ENCODE data around the gene UBE2V1.
"Not testable (repeated sequence)": the region's sequence is repeated elsewhere in the genome, so short reads cannot be mapped to it uniquely, and the experiment has no call there.

The UBE2V1 gene

GRCh38 chr20:50112512-50113419 lies at the start of gene UBE2V1:
TSS of gene UBE2V1 (minus strand) at chr20:50113150. CDS start at chr20:50113128, 22 bp downstream.
- DNase-seq, result peak; percentile 82

GRCh38 chr20:50161494-50161893 lies 48.5 kb upstream of the UBE2V1 start:
- DNase-seq, result not testable (repeated sequence)

- DNase-seq, result peak; percentile 76
These were observed 40.8 kb upstream of the UBE2V1 start, which contains the start of gene PEDS1 for GRCh38 chr20:50153500-50154377. TSS of gene PEDS1 (minus strand) at chr20:50153723. CDS start at chr20:50153637, 86 bp downstream.

GRCh38 chr20:50153153-50153499 lies 40.2 kb upstream of the UBE2V1 start:
- DNase-seq, result no peak

DNA sequence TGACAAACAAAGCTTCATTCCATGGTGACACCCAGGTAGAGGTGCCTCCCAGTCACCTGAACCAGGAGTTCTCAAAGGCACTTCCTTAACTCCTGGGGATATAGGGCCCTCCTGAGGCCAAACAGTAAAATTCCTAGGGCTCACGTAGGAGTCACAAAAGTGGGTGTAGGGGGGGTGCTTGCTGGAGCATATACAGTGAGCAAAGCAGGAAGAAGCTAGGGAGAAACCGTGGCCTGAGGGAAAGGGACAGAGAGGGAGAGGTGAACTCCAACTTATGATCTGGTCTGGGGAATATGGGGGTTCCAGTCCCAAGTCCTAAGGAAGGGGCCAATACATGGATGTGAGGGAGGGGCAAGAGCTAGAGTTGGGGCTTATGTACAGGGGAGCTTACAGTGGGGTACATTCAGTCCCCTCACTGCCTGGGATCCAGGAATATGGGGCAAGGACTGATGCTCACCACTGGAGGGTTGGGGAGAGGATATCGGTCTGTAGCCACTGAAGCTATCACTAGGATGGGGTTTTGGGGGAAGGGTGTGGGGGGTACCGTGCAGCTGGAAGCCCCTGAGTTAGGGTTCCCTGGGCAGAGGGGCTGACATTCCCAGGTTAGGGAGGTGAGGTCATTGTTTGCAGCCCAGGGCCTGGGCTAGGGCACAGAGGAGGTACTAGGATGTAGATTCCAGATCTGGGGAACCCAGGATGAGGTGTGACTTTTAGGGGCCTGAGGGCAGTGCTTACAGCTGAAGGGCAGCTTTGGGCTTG lies 39.6 kb upstream of the UBE2V1 start:
- DNase-seq, result no peak

DNA sequence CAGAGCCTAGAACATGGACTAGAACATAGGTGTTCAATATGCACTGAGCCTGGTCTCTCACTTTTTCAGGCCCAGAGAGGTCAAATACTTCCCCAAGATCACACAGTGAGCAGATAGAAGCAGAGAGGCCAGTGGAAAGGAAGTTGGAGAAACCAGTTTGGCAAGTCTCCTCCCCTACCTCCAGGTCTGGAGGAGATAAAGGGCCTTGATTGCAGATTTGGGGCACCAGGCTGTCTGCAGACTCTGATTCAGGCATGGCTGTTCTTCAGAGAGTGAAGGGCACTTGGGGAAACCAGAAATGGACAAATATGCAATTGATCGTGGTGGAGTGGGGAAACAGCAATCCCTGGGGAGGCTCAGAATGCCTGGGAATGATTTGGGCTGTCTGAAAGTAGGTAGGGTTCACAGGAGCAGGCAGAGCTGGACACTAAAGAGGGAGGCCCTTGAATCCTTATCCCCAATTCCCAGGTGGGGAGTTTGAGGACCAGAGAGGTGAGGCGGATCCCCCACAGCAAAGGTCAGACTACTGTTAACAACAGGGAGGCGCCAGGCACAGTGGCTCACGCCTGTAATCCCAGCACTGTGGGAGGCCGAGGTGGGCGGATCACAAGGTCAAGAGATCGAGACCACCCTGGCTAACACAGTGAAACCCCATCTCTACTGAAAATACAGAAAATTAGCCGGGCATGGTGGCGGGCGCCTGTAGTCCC lies 38.2 kb upstream of the UBE2V1 start:
- no peak for DNase-seq

- no peak for DNase-seq
These were observed 36.7 kb upstream of the UBE2V1 start for GRCh38 chr20:50149481-50150254.

DNA sequence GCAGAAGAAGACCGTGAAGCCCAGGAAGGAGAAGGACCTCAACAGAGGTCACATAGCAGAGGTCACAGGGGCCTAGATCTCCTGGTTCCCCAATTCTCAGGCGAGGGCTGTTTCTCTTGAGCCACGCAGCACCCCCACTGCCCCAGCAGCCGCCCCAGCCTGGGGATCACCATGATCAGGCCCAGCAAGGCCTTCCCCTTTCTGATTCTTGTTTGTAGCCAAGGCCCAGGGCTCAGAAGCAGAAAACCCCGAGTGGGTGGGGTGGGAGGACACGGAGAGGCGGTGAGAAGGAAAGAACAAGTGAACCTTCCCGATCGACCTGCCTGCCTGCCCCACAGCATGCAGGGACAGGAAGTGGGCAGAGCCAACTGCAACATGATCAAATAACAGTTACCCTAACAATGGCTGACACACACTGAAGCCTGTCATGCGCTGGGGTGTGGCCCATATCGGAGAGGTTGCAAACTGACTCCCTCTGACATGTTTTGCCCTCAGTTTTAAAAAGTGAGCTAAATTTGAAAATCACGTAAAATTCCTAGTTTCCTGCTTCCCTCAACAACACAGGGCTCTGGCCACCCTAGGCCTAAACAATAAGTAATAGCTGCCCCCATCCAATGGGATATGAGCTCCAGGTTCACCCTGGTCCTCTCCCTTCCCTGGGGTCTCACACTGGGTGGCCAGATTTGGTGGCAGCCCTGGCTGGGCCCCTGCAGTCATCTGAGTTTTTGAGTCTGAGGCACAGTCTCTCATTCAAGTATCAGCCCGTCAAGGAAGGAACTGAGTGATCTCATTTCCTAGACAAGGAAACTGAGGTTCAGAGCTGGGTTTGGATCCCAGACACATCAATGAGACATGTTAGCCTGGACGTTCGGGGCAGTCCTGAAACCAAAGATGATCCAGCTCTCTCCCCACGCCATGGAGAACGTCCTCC lies 34.0 kb upstream of the UBE2V1 start:
- peak; percentile 85 for DNase-seq

DNA sequence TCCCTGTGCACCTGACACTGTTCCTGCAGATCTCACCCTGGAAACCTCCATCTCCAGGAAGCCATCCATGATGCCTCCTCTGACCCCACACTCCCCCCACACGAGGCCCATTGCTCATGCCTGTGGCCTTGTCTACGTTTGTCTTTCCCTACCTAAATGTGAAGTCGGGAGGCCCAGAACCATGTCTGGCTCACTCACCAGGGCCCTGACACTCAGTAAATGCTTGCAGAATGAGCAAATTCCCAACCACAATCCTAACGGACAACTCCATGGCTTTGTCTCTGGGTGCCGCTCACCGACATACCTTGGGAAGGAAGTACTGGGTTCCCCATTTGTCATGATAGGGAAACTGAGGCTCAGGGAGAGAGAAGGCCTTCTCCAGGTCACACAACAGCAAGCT lies 33.3 kb upstream of the UBE2V1 start:
- DNase-seq, result no peak

DNA sequence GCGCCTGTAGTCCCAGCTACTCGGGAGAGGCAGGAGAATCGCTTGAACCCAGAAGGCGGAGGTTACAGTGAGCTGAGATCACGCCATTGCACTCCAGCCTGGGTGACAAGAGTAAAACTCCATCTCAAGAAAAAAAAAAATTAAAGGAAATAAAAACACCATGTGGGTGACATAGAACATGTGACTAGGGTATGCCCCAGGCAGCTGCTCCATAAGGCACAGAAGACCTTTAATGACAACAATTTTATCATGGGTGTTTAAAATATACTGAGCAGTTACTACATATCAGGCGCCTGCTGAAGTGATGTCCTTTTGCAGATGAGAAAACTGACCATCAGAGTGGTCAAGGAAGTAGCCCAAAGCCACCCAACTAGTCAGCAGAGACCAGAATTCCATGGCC lies 32.6 kb upstream of the UBE2V1 start:
- no peak for DNase-seq

DNA sequence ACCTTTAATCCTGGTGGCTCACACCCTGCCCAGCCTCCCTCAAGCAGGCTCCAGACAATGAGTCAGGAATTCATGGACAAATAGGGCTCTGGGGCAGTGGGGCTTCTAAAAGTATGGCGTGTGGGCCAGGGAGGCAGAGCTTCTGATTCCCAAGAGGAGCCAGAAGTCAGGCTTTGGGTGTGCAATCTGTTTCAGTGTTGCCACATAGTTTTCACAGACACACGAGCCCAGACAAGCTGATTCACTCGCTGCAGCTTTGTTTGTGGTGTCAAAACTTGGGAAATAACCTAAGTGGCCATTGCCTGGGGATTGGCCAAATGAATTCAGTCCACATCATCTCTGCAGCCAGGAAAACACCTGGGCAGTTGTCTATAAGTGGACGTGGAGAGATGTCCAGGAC lies 31.4 kb upstream of the UBE2V1 start:
- peak; percentile 85 for DNase-seq

GRCh38 chr20:50142812-50143211 lies 29.9 kb upstream of the UBE2V1 start:
- DNase-seq, result no peak

- DNase-seq, result no peak
These were observed 29.0 kb upstream of the UBE2V1 start for GRCh38 chr20:50141811-50142561.

DNA sequence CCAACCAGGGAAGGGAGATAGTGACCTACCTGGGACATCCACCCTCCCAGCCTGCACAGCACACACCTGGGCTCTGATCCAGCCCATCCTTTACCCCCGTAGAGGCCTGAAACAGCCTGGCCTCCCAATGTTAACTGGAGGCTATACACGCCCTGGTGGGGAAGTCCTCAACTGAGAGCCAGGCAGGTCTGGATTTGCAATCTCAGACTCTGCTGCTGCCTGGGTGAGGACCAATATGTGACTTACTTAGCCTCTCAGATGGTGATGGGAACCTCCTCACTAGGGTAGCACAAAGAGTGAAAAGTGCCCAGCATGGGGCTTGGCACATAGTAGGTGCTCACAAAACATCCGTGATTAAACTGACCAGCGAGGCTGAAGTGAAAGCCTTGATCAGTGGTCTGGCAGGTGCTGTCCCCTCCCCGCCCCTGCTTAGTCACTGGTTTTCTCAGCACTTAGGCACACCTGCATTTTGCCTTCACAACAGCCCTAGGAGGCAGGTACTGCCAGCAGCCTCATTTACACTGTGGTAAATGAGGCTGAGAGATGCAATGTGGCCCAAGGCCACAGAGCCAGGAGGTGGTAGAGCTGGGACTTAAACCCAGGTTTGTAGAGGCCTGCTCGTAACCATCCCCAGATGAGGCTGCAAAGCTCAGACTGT lies 28.2 kb upstream of the UBE2V1 start:
- no peak for DNase-seq

DNA sequence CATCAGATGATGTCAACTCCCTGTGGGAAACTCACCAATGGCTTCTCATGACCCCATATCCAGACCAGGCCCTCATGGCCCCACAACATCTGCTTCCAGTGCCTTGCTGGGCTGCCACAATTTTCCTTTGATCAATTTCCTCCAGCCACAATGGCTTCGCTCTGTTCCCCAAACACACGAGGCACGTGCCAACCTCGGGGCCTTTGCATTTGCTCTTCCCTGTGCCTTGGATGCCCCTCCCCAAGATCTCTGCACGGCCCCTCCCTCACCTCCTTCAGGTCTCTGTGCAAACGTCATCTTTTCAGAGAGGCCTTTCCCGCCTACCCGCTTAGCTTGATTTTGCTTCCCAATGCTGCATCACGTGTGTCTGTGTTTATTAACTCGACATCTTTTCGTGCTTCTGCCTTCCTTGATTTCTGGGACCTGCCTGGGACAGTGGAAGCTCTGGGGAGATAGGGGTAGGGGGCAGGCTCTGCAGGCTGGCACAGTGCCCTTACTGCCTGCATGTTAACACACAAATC lies 27.4 kb upstream of the UBE2V1 start:
- DNase-seq, result no peak

GRCh38 chr20:50138479-50139393 lies 25.8 kb upstream of the UBE2V1 start:
- no peak for DNase-seq

GRCh38 chr20:50138120-50138478 lies 25.1 kb upstream of the UBE2V1 start:
- no peak for DNase-seq

- DNase-seq, result not testable (repeated sequence)
These were observed 24.8 kb upstream of the UBE2V1 start for GRCh38 chr20:50137702-50138101.

Measured in MV-4-11 (cell line).